Effector memory CD4-positive, alpha-beta T cell (primary cell): Measurements from ENCODE around the gene CSMD2.

Experiments used
- DNase-seq, 3 donors: peaks; one replicate each; pipeline ENCODE4 v3.0.0-alpha.2; 2020
- H3K27ac ChIP-seq: 2 replicates; pipeline ENCODE4 v1.7.0; 2013; ENCODE audit warnings: mild to moderate bottlenecking, low read length, moderate library complexity; ENCODE audit not compliant: insufficient read depth, poor library complexity, severe bottlenecking
- H3K27me3 ChIP-seq: replicated peaks from 2 replicates; pipeline ENCODE4 v1.7.0; 2013; ENCODE audit warnings: mild to moderate bottlenecking, low read length; ENCODE audit not compliant: insufficient read depth, control insufficient read depth, poor library complexity, severe bottlenecking
- H3K36me3 ChIP-seq: 2 replicates; pipeline ENCODE4 v1.7.0; 2013; ENCODE audit warnings: mild to moderate bottlenecking, low read length, moderate library complexity; ENCODE audit not compliant: control insufficient read depth, insufficient read depth
- H3K4me1 ChIP-seq: 2 replicates; pipeline ENCODE4 v1.7.0; 2013; ENCODE audit warnings: low read length, mild to moderate bottlenecking; ENCODE audit not compliant: control insufficient read depth, insufficient read depth, poor library complexity, severe bottlenecking
- H3K4me3 ChIP-seq: 2 replicates; pipeline ENCODE4 v1.7.0; 2013; ENCODE audit warnings: low read length, low read depth, mild to moderate bottlenecking; ENCODE audit not compliant: insufficient read depth, poor library complexity, severe bottlenecking
- H3K9me3 ChIP-seq: 2 replicates; pipeline ENCODE4 v1.7.0; 2013; ENCODE audit warnings: mild to moderate bottlenecking, low read length, moderate library complexity; ENCODE audit not compliant: control insufficient read depth

Gene CSMD2

GRCh38 chr1:33797849-33798248 lies 367.2 kb downstream of the CSMD2 start:
- no peaks in the 10 kb centered on the region for H3K27me3 ChIP-seq
- no peak for DNase-seq
- no peak overlapping the region for H3K4me3 ChIP-seq
- no peaks in the 10 kb centered on the region for H3K9me3 ChIP-seq
- H3K27ac ChIP-seq, result no peak overlapping the region
- H3K36me3 ChIP-seq, result no peaks in the 10 kb centered on the region
- no peaks in the 10 kb centered on the region for H3K4me1 ChIP-seq

GRCh38 chr1:33792651-33793050 lies 372.4 kb downstream of the CSMD2 start:
- H3K4me3 ChIP-seq, result no peak overlapping the region
- H3K27me3 ChIP-seq, result no peaks in the 10 kb centered on the region
- H3K27ac ChIP-seq, result no peak overlapping the region
- no peak for DNase-seq
- H3K4me1 ChIP-seq, result no peaks in the 10 kb centered on the region
- no peaks in the 10 kb centered on the region for H3K9me3 ChIP-seq
- no peaks in the 10 kb centered on the region for H3K36me3 ChIP-seq

GRCh38 chr1:33792216-33792615 lies 372.8 kb downstream of the CSMD2 start:
- Histone ChIP-seq H3K9me3 (no peaks in the 10 kb centered on the region), H3K27me3 (no peaks in the 10 kb centered on the region), H3K36me3 (no peaks in the 10 kb centered on the region), H3K27ac (no peak overlapping the region), H3K4me3 (no peak overlapping the region), H3K4me1 (no peaks in the 10 kb centered on the region)
- DNase-seq, result no peak

- Histone ChIP-seq H3K9me3 (no peaks in the 10 kb centered on the region), H3K27ac (no peak overlapping the region), H3K4me1 (no peaks in the 10 kb centered on the region), H3K36me3 (no peaks in the 10 kb centered on the region), H3K4me3 (no peak overlapping the region), H3K27me3 (no peaks in the 10 kb centered on the region)
- DNase-seq, result no peak
Measured at GRCh38 chr1:33791251-33791650, 373.8 kb downstream of the CSMD2 start.

GRCh38 chr1:33790577-33790976 lies 374.5 kb downstream of the CSMD2 start:
- DNase-seq, result no peak
- H3K36me3 ChIP-seq, result no peaks in the 10 kb centered on the region

GRCh38 chr1:33784876-33785275 lies 380.2 kb downstream of the CSMD2 start:
- Histone ChIP-seq H3K36me3 (no peaks in the 10 kb centered on the region), H3K4me3 (no peak overlapping the region), H3K27ac (no peak overlapping the region), H3K4me1 (no peaks in the 10 kb centered on the region), H3K9me3 (no peaks in the 10 kb centered on the region), H3K27me3 (no peaks in the 10 kb centered on the region)
- DNase-seq, result no peak

More at GRCh38 chr1:33790577-33790976, 374.5 kb downstream of the CSMD2 start:
- Histone ChIP-seq H3K4me3 (no peak overlapping the region), H3K4me1 (no peaks in the 10 kb centered on the region), H3K27me3 (no peaks in the 10 kb centered on the region), H3K9me3 (no peaks in the 10 kb centered on the region), H3K27ac (no peak overlapping the region)

GRCh38 chr1:33782776-33783175 lies 382.3 kb downstream of the CSMD2 start:
- H3K9me3 ChIP-seq, result no peaks in the 10 kb centered on the region
- no peaks in the 10 kb centered on the region for H3K27me3 ChIP-seq
- DNase-seq, result no peak
- H3K4me3 ChIP-seq, result no peak overlapping the region
- no peaks in the 10 kb centered on the region for H3K36me3 ChIP-seq
- H3K27ac ChIP-seq, result no peak overlapping the region
- no peaks in the 10 kb centered on the region for H3K4me1 ChIP-seq

- Histone ChIP-seq H3K9me3 (no peaks in the 10 kb centered on the region), H3K27me3 (no peaks in the 10 kb centered on the region), H3K36me3 (no peaks in the 10 kb centered on the region), H3K27ac (no peak overlapping the region), H3K4me3 (no peak overlapping the region), H3K4me1 (no peaks in the 10 kb centered on the region)
- no peak for DNase-seq
Measured at GRCh38 chr1:33781652-33782051, 383.4 kb downstream of the CSMD2 start.

GRCh38 chr1:33777337-33777736 lies 387.7 kb downstream of the CSMD2 start:
- no peak overlapping the region for H3K4me3 ChIP-seq
- H3K27me3 ChIP-seq, result no peaks in the 10 kb centered on the region
- no peak overlapping the region for H3K27ac ChIP-seq
- no peaks in the 10 kb centered on the region for H3K9me3 ChIP-seq
- no peaks in the 10 kb centered on the region for H3K4me1 ChIP-seq
- no peak for DNase-seq
- H3K36me3 ChIP-seq, result no peaks in the 10 kb centered on the region

GRCh38 chr1:33768821-33769220 lies 396.2 kb downstream of the CSMD2 start:
- no peak for DNase-seq
- Histone ChIP-seq H3K4me1 (no peaks in the 10 kb centered on the region), H3K27ac (no peak overlapping the region), H3K36me3 (no peaks in the 10 kb centered on the region), H3K27me3 (no peaks in the 10 kb centered on the region), H3K9me3 (no peaks in the 10 kb centered on the region), H3K4me3 (no peak overlapping the region)

GRCh38 chr1:33768106-33768505 lies 396.9 kb downstream of the CSMD2 start:
- no peaks in the 10 kb centered on the region for H3K9me3 ChIP-seq
- no peaks in the 10 kb centered on the region for H3K4me1 ChIP-seq
- H3K27me3 ChIP-seq, result no peaks in the 10 kb centered on the region
- no peak for DNase-seq
- no peak overlapping the region for H3K27ac ChIP-seq
- H3K36me3 ChIP-seq, result no peaks in the 10 kb centered on the region
- no peak overlapping the region for H3K4me3 ChIP-seq
